Measurements from ENCODE around the gene VPS36.
"Not testable (repeated sequence)": the region's sequence is repeated elsewhere in the genome, so short reads cannot be mapped to it uniquely, and the experiment has no call there.

The VPS36 gene

GRCh38 chr13:52377898-52378297 lies 72.5 kb downstream of the VPS36 start:
- H3K27me3 ChIP-seq (ENCODE audit: insufficient read depth, low read length): no peaks in the 10 kb centered on the region
- WGBS: 96% methylated on average over 21 of the region's 21 CpGs
- H3K27ac ChIP-seq (ENCODE audit: low read depth, low read length): no peak overlapping the region
- no peak overlapping the region for H3K9ac ChIP-seq (ENCODE audit: low read depth, low read length)
- H3K36me3 ChIP-seq (ENCODE audit: insufficient read depth, low read length): no peaks in the 10 kb centered on the region
- H3K4me1 ChIP-seq (ENCODE audit: insufficient read depth, low read length): no peaks in the 10 kb centered on the region
- H3K9me3 ChIP-seq (ENCODE audit: insufficient read depth, low read depth, low read length): no peaks in the 10 kb centered on the region
- H3K4me3 ChIP-seq (ENCODE audit: low read length): no peak overlapping the region

DNA sequence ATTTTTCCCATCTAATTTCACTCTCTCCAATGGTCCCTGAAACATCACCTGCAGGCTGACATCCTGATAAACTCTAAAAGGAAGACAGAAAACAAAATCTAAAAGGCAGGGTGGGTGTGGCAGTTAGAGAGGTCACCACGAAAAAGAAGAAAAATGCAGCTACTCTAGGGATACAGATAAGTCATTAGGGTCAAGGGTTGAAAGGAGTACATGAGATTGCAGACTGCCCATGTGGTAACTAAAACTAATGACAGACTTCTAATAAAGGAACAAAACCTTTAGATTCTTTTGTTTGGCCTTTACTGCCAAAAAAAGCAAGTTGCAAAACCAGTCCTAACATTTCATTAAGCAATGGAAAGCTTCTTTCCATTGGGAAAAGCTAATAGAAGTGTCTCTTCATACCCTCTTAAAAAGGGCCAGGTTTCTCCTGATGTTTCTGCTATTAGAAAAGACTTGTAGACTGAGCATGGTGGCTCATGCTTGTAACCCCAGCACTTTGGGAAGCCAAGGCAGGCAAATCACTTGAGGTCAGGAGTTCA lies 75.5 kb downstream of the VPS36 start:
- H3K27me3 ChIP-seq (ENCODE audit: insufficient read depth, low read length): no peaks in the 10 kb centered on the region
- H3K9me3 ChIP-seq (ENCODE audit: insufficient read depth, low read depth, low read length): no peaks in the 10 kb centered on the region
- no peaks in the 10 kb centered on the region for H3K36me3 ChIP-seq (ENCODE audit: insufficient read depth, low read length)
- H3K27ac ChIP-seq (ENCODE audit: low read depth, low read length): no peak overlapping the region
- 79% methylated on average over 1 of the region's 1 CpG for WGBS
- no peak overlapping the region for H3K9ac ChIP-seq (ENCODE audit: low read depth, low read length)
- no peaks in the 10 kb centered on the region for H3K4me1 ChIP-seq (ENCODE audit: insufficient read depth, low read length)
- no peak overlapping the region for H3K4me3 ChIP-seq (ENCODE audit: low read length)

DNA sequence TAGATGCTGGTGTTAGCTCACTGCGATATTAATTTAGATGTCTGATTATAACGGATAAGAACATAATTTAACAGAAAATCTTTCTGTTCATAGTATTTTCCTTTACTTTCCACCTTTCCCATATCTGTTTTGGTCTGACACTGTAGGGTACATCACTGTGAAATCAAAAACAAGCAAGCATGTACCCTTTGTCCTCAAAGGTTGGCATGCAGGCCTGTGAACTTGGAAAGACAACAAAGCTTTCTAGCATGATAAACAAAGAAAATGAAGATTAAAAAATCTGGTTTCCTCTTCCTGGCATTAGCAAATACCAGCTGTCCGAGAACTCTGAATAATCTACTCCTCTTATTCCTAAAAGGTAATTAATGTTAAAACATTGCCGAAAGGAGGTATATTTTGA lies 76.0 kb downstream of the VPS36 start:
- Histone ChIP-seq H3K4me1 (ENCODE audit: insufficient read depth, low read length) (no peaks in the 10 kb centered on the region), H3K36me3 (ENCODE audit: insufficient read depth, low read length) (no peaks in the 10 kb centered on the region), H3K9me3 (ENCODE audit: insufficient read depth, low read depth, low read length) (no peaks in the 10 kb centered on the region), H3K27me3 (ENCODE audit: insufficient read depth, low read length) (no peaks in the 10 kb centered on the region), H3K27ac (ENCODE audit: low read depth, low read length) (no peak overlapping the region), H3K9ac (ENCODE audit: low read depth, low read length) (no peak overlapping the region), H3K4me3 (ENCODE audit: low read length) (no peak overlapping the region)
- WGBS: 100% methylated on average over 2 of the region's 4 CpGs

- not testable (repeated sequence) for H3K36me3 ChIP-seq (ENCODE audit: insufficient read depth, low read length); H3K9me3 ChIP-seq (ENCODE audit: insufficient read depth, low read depth, low read length); H3K27ac ChIP-seq (ENCODE audit: low read depth, low read length); H3K27me3 ChIP-seq (ENCODE audit: insufficient read depth, low read length); H3K4me1 ChIP-seq (ENCODE audit: insufficient read depth, low read length); H3K4me3 ChIP-seq (ENCODE audit: low read length); H3K9ac ChIP-seq (ENCODE audit: low read depth, low read length)
- 100% methylated on average over 1 of the region's 1 CpG for WGBS
Measured at GRCh38 chr13:52373277-52373676, 77.2 kb downstream of the VPS36 start.

GRCh38 chr13:52371736-52372247 lies 78.6 kb downstream of the VPS36 start:
- H3K36me3 ChIP-seq (ENCODE audit: insufficient read depth, low read length): no peaks in the 10 kb centered on the region
- H3K4me3 ChIP-seq (ENCODE audit: low read length): no peak overlapping the region
- no peaks in the 10 kb centered on the region for H3K9me3 ChIP-seq (ENCODE audit: insufficient read depth, low read depth, low read length)
- H3K4me1 ChIP-seq (ENCODE audit: insufficient read depth, low read length): no peaks in the 10 kb centered on the region
- H3K9ac ChIP-seq (ENCODE audit: low read depth, low read length): no peak overlapping the region
- H3K27me3 ChIP-seq (ENCODE audit: insufficient read depth, low read length): no peaks in the 10 kb centered on the region
- H3K27ac ChIP-seq (ENCODE audit: low read depth, low read length): no peak overlapping the region
- 67% methylated on average over 1 of the region's 3 CpGs for WGBS

DNA sequence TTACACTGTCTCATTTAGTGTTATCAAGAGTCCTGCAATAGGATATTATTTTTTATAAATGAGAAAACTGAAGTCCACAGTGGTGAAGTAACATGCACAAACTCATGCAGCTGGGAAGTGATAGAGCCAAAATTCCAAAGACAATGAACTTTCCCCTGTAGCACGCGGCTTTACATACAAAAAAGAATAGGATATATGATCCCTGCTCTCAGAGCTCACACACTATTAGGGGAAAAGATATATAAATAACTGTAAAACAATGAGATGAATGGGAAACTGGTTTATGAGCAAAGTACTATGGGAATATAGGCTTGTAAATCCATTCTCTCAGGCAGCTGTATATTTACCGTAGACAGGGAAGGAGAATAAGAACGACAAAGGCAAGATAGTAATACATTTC lies 84.1 kb downstream of the VPS36 start:
- Histone ChIP-seq H3K4me3 (ENCODE audit: low read length) (no peak overlapping the region), H3K9me3 (ENCODE audit: insufficient read depth, low read depth, low read length) (no peaks in the 10 kb centered on the region), H3K36me3 (ENCODE audit: insufficient read depth, low read length) (no peaks in the 10 kb centered on the region), H3K9ac (ENCODE audit: low read depth, low read length) (no peak overlapping the region), H3K27ac (ENCODE audit: low read depth, low read length) (no peak overlapping the region), H3K27me3 (ENCODE audit: insufficient read depth, low read length) (no peaks in the 10 kb centered on the region), H3K4me1 (ENCODE audit: insufficient read depth, low read length) (no peaks in the 10 kb centered on the region)
- WGBS: 97% methylated on average over 3 of the region's 4 CpGs

Data from HUES64 (cell line).